GM15510 (cell line): ENCODE data around the gene PFDN1.

Source experiments
- POLR2A ChIP-seq: IDR thresholded peaks from 3 replicates; pipeline ENCODE4 v1.6.1; 2011; ENCODE audit warnings: borderline replicate concordance; ENCODE audit not compliant: insufficient read length; ENCODE audit errors: extremely low read depth

The PFDN1 gene

DNA sequence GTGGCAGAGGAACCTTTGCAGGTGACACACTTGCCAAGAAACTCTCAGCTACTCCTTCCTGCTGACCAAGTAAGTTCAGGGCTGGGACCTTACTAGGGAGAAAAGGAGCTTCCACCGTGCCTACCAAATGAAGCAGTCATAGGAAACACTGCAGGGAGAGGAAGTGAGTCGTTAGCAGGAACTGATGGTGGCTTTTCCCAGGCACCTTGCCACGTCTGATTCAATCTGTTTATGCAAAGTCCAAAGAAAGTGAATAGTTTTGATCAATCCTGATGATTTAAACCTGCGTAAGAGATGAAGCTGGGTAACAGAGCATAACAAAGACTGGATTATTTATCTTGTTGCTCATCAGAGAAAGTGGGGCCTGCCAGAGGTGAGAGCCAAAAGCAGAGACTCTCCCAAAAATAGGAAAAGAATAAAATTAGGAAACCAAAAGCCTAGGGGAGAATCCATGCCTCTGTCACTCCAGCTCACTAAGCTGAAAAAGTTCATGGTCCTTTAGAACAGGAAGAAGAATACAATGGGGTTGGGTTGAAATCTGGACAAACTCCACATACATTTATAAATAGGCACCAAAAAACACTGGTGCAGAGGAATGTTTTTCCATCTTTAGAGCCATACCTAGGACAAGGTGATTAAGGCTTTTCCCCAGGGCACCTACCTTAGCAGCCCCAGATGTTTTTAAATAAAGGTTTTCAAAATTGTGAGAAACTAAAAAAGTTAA lies 9.3 kb upstream of the PFDN1 start:
- no peak for TF ChIP-seq POLR2A

DNA sequence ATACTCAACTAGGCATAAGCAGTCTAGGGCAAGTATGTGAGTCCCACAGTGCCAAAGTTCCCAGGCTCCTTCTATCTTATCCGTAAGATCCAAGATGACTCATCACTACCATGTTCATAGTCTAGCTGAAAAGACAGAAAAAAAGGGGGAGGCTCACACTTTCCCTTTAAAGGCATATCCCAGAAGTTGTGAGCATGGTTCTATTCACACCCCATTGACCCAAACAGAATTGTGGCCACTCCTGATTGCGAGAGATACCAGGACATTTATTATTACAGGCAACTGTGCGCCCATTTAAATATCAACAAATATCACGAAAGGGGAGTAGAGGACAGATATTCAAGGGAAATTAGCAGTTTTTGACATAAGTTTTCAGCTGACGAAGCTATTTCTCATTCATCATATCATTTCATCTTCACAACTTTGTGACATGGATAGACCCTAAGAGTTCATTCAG lies 8.1 kb upstream of the PFDN1 start:
- no peak for TF ChIP-seq POLR2A

DNA sequence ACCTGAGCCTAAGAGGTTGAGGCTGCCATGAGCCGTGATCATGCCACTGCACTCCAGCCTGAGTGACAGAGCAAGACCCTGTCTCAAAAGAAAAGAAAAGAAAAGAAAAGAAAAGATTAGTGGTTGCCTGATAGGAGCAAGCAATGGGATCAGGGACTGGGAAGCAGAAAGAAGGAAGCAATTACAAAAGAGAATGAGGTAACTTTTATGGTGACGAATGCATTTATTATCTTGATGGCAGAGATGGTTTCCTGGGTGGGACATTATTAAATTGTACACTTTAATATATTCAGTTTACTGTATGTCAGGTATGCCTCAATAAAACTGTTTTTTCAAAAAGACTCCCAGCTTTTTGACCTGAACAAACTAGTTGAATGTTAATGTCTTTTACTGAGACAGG lies 7.5 kb upstream of the PFDN1 start:
- TF ChIP-seq POLR2A: no peak

DNA sequence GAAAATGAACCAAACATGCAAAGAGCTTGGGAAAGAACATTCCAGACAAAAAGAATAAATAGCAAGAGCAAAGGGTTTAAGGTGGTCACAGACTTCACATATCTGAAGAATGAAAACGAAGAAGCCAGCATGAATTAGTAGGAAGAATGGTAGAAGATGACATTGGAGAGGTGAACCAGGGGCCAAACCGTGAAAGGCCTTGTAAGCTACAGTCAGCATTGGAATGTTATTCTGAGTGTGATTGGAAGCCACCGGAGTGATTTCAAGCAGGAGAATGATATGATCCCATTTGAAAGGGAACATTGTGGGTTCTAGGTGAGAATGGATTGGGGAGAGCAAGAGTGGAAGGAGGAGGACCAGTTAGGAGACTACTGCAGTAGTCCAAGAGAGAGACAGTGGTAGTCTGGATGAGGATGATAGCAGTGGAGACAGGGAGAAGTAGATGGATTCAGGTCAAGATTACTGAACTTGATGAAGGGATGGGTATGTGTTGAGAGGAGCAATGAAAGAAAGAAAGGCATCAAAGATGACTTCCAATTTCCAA lies 6.9 kb upstream of the PFDN1 start:
- TF ChIP-seq POLR2A: no peak

DNA sequence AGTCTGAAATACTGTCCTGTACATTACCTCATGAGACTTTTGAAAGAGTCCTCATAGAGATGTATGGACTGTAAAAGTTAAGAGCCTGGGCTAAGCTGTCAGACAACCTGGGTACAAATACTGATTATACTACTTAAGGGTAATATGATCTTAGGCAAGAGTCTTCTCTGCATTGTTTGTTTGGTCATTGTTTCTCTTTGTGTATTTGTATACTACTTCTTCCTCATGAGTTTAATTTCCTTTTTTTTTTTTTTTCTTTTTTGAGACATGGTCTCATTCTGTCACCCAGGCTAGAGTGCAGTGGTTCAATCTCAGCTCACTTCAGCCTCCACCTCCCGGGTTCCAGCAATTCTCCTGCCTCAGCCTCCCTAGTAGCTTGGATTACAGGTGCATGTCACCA lies 2.6 kb upstream of the PFDN1 start:
- no peak for TF ChIP-seq POLR2A

DNA sequence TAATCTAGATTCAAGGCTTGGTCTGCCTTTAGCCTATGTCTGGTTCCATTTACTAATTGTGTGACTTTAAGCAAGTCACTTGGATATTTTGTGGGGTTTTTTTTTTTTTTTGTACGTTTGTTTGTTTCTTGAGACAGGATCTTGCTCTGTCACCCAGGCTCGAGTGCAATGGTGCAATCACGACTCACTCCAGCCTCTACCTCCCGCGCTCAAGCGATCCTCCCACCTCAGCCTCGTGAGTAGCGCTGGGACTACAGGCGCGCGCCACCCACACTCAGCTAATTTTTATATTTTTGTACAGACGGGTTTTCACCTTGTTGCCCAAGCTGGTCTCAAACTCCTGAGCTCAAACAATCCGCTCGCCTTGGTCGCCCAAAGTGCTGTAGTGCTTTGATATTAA lies 1.1 kb upstream of the PFDN1 start:
- no peak for TF ChIP-seq POLR2A

DNA sequence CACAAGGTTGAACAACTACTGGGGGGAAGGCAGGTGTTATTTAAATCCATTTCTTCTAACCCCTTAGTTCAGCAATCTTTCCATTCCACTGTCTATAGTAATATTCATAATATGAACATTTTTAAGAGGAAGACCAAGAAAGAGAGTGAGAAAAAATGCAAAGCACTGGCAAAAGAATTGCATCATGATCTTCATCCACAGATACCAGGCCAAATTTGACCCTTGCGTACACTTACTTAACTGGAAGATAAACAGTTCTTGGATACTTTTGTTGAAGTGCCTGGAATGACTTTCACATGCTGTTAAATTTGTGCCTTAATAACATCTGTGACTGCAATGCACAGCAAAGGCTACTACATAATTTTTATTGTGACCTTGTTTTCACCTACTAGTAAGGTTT lies 1.8 kb downstream of the PFDN1 start:
- no peak for TF ChIP-seq POLR2A

DNA sequence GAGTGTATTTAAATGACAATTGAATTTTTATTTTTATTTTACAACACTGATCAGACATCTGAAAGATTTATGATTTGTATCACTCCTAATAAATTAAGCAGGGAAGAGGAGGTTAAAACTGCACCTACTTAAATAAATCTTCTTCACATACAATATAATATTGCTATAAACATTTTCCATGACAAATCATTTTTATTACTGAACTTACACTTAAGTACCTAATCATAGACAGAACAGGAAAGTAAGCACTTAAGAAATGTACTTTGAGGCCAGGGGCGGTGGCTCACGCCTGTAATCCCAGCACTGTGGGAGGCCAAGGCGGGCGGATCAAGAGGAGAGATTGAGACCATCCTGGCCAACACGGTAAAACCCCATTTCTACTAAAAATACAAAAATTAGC lies 3.8 kb downstream of the PFDN1 start:
- TF ChIP-seq POLR2A: no peak

DNA sequence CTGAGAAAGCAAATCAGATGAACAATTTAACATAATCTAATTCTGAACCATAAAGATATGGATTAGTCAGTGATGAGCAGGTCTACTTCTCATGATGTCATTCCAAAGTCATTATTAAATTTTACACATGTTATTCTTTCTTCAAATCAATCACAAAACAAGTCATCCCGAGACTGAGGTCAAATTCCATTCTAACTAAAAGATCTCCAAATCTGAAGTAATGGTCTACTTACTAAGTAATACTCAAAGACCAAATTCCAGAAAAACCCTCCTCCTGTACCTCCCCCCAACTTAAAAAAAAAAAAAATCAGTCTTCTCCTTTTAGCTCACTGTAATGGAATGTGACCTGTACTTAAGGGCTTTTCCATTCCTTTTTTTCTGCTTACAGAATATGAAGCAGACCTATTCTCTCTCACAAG lies 4.7 kb downstream of the PFDN1 start:
- TF ChIP-seq POLR2A: no peak

DNA sequence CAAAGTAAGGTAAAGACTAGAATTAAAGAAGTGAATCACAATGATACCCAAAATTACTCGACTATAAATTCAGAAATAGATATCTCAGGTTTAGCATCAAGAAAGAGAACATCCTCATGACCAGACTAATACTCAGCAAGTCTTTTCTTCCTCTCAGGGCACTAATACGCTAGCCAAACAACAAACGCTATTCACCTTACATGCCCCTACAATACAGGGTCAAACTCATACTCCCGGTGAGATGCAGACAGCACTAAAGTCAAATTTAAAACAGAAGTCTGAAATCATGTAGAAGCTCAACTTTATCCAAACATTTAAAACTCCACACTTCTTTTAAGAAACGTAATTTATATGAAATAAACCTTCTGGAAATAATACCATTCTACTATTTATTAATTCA lies 5.6 kb downstream of the PFDN1 start:
- TF ChIP-seq POLR2A: no peak

DNA sequence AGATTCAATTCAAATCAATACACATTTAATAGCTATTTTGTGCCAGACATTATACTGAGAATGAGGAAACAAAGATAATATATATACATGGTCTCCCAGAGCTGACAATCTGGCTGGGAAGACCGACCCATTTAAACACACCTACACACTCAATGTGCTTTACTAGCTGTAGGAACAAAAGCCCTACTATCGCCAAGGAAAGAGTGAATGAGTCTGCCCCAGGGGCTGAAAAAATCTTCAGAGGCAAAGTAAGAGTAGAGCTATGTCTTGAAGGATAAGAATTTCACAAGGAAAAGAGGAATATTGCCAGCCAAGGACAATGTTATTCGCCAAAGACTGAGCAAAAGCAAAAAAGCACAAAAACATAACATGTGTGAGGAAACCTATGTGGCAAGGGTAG lies 6.6 kb downstream of the PFDN1 start:
- TF ChIP-seq POLR2A: no peak

DNA sequence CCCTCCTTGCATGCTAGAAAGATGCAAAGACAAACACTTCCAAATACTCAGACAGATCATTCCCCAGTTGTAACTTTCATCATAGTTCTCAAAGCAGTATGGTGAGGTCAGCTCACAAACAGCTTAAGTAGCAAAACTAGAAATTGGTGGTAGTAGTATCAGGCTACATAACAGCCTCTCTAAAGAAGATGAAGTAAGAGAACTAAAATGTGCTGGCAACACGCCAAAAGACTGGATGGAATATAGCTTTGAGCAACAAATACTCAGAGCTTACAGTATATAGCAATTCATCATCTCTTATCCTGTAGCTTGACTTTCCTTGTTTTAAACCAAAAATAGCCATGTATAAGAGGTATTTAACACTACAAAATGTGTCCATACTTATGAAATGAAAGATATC lies 7.5 kb downstream of the PFDN1 start:
- no peak for TF ChIP-seq POLR2A

DNA sequence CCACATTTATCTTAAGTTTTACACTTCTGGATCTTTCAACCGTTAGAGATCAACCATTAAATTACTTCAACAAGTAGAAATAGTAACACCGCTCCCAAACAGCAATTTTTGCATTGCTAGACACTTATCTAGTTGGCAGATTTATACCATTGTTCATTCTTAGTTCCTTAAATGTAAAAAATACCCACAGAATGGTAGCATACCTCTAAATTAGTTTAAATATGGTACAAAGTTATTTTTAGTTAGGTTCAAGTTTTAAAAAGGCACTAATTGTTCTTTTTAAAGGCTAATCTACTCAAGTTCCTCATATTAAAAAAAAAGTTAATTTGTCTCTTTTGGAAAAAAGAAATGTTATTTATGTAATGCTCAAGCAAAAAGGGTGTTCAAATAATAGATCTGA lies 8.1 kb downstream of the PFDN1 start:
- no peak for TF ChIP-seq POLR2A

DNA sequence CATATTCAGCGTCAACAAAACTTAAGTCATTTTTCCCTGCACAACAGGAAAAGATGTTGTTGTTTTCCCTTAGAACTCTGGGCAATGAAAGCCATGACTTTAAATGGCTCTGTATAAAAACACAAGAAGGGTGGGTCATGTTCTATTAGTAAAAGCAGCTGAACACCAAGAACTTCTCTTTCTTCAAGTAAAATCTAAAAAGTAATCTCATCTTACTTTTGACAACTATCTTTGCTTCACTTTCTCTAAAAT lies 9.1 kb downstream of the PFDN1 start:
- no peak for TF ChIP-seq POLR2A

DNA sequence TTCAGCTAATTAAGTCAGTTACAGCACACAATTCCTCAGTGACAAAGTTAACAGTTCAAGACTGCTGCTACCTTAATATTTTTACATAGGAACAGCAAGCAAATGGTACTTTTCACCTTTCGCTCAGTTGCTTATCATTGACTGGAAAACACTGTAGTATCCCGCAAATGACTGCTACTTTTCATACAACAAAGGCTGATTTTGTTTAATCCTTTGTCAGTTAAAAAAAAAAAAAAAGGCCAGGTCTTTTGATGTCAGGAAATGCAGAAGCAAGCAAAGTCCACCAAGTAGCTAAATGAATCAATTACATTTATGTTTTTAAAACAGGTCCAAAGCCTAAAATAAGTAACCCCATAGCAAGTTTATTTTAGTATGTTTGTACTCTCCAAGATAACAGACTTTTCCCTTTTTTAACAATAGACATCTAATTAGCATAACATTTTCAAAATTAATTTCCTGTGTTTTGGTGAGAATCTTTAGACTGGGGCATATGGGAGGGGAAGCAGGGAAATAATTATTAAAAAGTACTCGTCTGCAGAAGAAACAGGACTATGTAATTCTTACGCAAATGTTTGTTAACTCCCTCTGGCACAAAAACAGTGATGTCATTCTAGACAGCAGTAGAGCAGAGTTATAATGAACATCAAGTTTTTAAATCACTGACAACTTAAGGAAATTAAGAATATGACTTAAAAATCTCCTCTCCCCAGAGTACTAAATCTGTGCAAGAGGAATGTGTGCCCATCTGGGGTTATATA lies 9.6 kb downstream of the PFDN1 start:
- TF ChIP-seq POLR2A: no peak
